ENCODE measurements around the gene PUSL1.

PUSL1 gene

DNA sequence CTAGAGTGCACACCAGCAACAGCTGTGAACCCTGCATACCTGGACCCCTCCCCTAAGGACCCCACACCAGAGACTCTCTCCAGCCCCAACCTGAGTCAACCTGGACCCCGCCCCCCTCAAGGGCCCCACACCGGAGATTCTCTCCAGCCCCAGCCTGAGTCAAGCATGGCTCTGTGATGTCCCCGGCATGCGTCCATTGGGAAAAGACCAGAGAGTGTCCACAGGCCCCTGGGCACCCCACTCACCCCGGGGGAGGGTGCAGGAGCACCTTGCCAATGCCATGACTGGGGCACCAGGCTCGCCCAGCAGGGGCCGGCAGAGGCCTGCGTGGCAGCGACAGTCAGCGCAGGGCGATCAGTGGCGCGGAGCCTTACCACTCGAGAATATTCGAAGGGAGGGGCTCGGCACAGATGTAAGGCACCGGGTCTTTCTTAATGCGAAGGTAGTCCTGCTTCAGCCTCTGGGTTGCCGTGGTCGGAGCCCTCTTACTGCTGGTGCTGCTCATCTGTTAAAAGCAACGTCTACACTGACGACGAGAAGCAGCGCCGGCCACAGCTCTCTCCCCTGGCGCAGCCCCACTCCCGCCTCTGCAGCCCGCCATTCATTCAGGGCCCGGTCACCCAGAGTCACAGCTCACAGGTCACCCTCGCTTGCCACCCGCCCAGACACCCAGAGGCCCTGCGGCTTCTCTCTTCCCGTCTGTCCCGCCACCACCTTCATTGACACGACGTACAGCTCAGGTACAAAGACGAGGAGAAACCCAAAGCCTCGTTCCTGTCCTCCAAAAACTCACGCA is 40.7 kb upstream of the PUSL1 start:
- Histone ChIP-seq H3K36me3 (ENCODE audit: control insufficient read depth, insufficient read depth, low read length) (peaks cover 24% of the 10 kb centered on the region), H3K9me3 (ENCODE audit: control insufficient read depth, low read length) (no peaks in the 10 kb centered on the region), H3K27me3 (ENCODE audit: control insufficient read depth, insufficient read depth, low read length, poor library complexity, severe bottlenecking) (no peaks in the 10 kb centered on the region), H3K4me3 (ENCODE audit: insufficient read depth, low read depth, low read length) (no peak overlapping the region), H3K27ac (ENCODE audit: insufficient read depth, low read depth, low read length, poor library complexity, severe bottlenecking) (no peak overlapping the region), H3K4me1 (ENCODE audit: control insufficient read depth, insufficient read depth, low read length) (peaks cover 14% of the 10 kb centered on the region)
- 97% methylated on average over 39 of the region's 39 CpGs for WGBS, 2 experiments

- Histone ChIP-seq H3K4me3 (ENCODE audit: insufficient read depth, low read depth, low read length) (no peak overlapping the region), H3K27me3 (ENCODE audit: control insufficient read depth, insufficient read depth, low read length, poor library complexity, severe bottlenecking) (no peaks in the 10 kb centered on the region), H3K9me3 (ENCODE audit: control insufficient read depth, low read length) (no peaks in the 10 kb centered on the region), H3K4me1 (ENCODE audit: control insufficient read depth, insufficient read depth, low read length) (peaks cover 14% of the 10 kb centered on the region), H3K36me3 (ENCODE audit: control insufficient read depth, insufficient read depth, low read length) (peaks cover 18% of the 10 kb centered on the region), H3K27ac (ENCODE audit: insufficient read depth, low read depth, low read length, poor library complexity, severe bottlenecking) (no peak overlapping the region)
- WGBS, 2 experiments, result 96% methylated on average over 13 of the region's 13 CpGs
Observed at GRCh38 chr1:1268284-1268682, 40.1 kb upstream of the PUSL1 start.

GRCh38 chr1:1270813-1271212 is 37.6 kb upstream of the PUSL1 start:
- Histone ChIP-seq H3K9me3 (ENCODE audit: control insufficient read depth, low read length) (no peaks in the 10 kb centered on the region), H3K4me1 (ENCODE audit: control insufficient read depth, insufficient read depth, low read length) (peaks cover 22% of the 10 kb centered on the region), H3K4me3 (ENCODE audit: insufficient read depth, low read depth, low read length) (no peak overlapping the region), H3K27ac (ENCODE audit: insufficient read depth, low read depth, low read length, poor library complexity, severe bottlenecking) (no peak overlapping the region), H3K36me3 (ENCODE audit: control insufficient read depth, insufficient read depth, low read length) (peaks cover 9% of the 10 kb centered on the region), H3K27me3 (ENCODE audit: control insufficient read depth, insufficient read depth, low read length, poor library complexity, severe bottlenecking) (no peaks in the 10 kb centered on the region)
- 92 to 95% methylated on average over 7 of the region's 7 CpGs for WGBS, 2 experiments

DNA sequence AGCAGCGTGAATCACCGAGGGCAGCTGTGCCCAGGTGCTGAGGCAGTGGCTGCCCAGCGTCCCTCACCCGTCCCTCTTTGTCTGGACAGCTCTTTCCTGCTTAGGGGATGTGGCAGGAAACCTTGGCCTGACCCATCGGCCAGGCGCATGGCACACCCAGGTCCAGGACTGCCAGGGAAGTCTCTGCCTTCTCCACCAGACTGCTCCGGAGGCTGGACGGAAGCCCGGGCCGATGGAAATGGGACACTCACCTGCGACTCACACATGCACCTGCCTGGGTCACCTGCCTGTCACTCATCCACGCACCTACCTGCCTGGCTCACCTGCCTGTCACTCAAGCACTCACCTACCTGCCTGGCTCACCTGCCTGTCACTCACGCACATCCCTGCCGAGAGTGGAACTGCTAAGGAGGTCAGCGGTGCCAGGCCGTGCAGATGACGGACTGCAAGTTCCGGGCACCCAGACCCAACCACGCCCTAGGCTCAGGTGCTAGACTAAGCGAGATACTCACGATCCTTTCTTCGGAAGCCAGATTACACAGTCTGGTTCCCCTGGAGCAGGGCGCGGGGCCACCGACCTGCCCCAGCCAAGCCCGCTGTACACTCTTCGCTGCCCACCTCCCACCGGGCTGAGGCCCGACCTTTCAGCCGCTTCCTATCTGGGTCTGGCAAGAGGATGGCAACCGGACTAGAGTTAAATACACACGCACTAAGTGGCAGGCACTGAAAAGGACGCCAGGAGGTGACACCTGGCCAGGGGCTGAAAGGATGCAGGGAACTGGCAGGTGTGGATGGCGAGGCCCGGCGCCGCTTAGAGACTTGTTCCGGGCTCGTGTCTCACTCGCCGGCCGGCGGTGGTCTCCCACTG is 35.8 kb upstream of the PUSL1 start:
- Histone ChIP-seq H3K4me1 (ENCODE audit: control insufficient read depth, insufficient read depth, low read length) (peaks cover 22% of the 10 kb centered on the region), H3K9me3 (ENCODE audit: control insufficient read depth, low read length) (no peaks in the 10 kb centered on the region), H3K27ac (ENCODE audit: insufficient read depth, low read depth, low read length, poor library complexity, severe bottlenecking) (no peak overlapping the region), H3K36me3 (ENCODE audit: control insufficient read depth, insufficient read depth, low read length) (peaks cover 5% of the 10 kb centered on the region), H3K4me3 (ENCODE audit: insufficient read depth, low read depth, low read length) (peak overlapping the region; percentile 97), H3K27me3 (ENCODE audit: control insufficient read depth, insufficient read depth, low read length, poor library complexity, severe bottlenecking) (no peaks in the 10 kb centered on the region)
- 57% methylated on average over 43 of the region's 43 CpGs for WGBS, 2 experiments

DNA sequence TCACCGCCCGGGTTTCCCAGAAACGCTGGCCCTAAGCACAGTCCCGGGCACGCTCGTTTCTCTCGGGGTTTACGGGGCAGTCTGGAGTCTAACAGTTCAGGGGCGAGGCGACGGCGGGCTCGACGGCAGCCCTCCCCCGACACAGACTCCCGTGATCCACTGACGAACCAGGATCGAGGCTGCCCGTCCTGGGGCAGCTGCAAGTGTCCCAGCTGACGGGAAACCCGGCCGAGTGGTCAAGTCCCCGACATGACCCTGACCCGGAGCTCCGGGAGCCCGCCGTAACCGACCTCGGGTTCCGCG is 35.2 kb upstream of the PUSL1 start:
- no peak overlapping the region for H3K27ac ChIP-seq (ENCODE audit: insufficient read depth, low read depth, low read length, poor library complexity, severe bottlenecking)
- peak overlapping the region; percentile 97 for H3K4me3 ChIP-seq (ENCODE audit: insufficient read depth, low read depth, low read length)
- no peaks in the 10 kb centered on the region for H3K9me3 ChIP-seq (ENCODE audit: control insufficient read depth, low read length)
- WGBS, 2 experiments, result 1% methylated on average over 31 of the region's 31 CpGs
- peaks cover 22% of the 10 kb centered on the region for H3K4me1 ChIP-seq (ENCODE audit: control insufficient read depth, insufficient read depth, low read length)
- no peaks in the 10 kb centered on the region for H3K27me3 ChIP-seq (ENCODE audit: control insufficient read depth, insufficient read depth, low read length, poor library complexity, severe bottlenecking)
- H3K36me3 ChIP-seq (ENCODE audit: control insufficient read depth, insufficient read depth, low read length), result no peaks in the 10 kb centered on the region

DNA sequence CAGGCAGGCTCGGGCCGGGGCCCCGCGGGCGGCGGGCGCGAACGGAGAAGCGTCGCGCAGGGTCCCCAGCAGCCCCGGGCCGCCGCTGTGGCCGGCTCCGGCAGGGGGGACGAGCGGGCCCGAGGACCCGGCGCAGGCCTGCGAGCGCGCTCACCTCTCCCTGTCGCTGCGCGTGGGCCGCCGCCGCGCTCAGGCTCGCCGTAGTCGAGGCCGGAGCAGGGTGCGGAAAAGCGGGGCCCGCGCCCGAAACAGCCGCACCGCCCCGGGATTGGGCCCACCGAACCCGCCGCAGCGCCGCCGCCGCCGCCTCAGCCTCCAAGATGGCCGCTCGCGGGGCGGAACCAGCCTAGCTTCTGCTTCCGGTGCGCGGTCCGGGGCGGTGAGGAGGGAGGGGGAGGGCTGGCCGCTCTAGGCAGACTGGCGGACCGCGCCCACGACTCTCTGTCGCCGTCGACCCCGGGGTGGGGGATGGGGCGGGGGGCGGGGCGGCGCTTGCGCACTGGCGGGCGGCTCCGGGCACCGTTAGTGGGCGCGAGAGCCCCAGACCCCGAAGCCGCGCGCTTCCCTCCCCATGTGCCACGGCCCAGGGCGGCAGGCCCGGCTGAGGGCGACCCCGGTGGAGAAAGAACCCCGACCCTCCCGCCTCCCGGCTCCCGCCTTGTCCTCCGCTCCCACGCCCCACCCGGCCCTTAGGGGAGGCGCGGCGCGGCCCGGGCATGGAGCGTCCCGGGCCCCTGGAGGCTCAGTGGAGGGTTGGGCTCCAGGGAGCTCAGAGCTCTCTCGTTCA is 34.7 kb upstream of the PUSL1 start, which contains the start of gene UBE2J2:
Gene UBE2J2 (minus strand): TSS at position 343 of the 787 bp plus-strand sequence. CDS start 5,862 bp downstream, outside the sequence.
- Histone ChIP-seq H3K27ac (ENCODE audit: insufficient read depth, low read depth, low read length, poor library complexity, severe bottlenecking) (no peak within 1 kb of the TSS), H3K4me1 (ENCODE audit: control insufficient read depth, insufficient read depth, low read length) (peaks cover 22% of the 10 kb centered on the region), H3K36me3 (ENCODE audit: control insufficient read depth, insufficient read depth, low read length) (no peaks in the 10 kb centered on the region), H3K4me3 (ENCODE audit: insufficient read depth, low read depth, low read length) (peak within 1 kb of the TSS; percentile 97), H3K27me3 (ENCODE audit: control insufficient read depth, insufficient read depth, low read length, poor library complexity, severe bottlenecking) (no peaks in the 10 kb centered on the region), H3K9me3 (ENCODE audit: control insufficient read depth, low read length) (no peaks in the 10 kb centered on the region)
- WGBS, 2 experiments, result 0 to 1% methylated on average over 105 of the region's 105 CpGs

GRCh38 chr1:1274299-1274930 is 34.0 kb upstream of the PUSL1 start:
- peaks cover 22% of the 10 kb centered on the region for H3K4me1 ChIP-seq (ENCODE audit: control insufficient read depth, insufficient read depth, low read length)
- WGBS, 2 experiments, result 41% methylated on average over 31 of the region's 31 CpGs
- H3K27me3 ChIP-seq (ENCODE audit: control insufficient read depth, insufficient read depth, low read length, poor library complexity, severe bottlenecking), result no peaks in the 10 kb centered on the region
- peak overlapping the region; percentile 97 for H3K4me3 ChIP-seq (ENCODE audit: insufficient read depth, low read depth, low read length)
- no peak overlapping the region for H3K27ac ChIP-seq (ENCODE audit: insufficient read depth, low read depth, low read length, poor library complexity, severe bottlenecking)
- no peaks in the 10 kb centered on the region for H3K9me3 ChIP-seq (ENCODE audit: control insufficient read depth, low read length)
- H3K36me3 ChIP-seq (ENCODE audit: control insufficient read depth, insufficient read depth, low read length), result no peaks in the 10 kb centered on the region

DNA sequence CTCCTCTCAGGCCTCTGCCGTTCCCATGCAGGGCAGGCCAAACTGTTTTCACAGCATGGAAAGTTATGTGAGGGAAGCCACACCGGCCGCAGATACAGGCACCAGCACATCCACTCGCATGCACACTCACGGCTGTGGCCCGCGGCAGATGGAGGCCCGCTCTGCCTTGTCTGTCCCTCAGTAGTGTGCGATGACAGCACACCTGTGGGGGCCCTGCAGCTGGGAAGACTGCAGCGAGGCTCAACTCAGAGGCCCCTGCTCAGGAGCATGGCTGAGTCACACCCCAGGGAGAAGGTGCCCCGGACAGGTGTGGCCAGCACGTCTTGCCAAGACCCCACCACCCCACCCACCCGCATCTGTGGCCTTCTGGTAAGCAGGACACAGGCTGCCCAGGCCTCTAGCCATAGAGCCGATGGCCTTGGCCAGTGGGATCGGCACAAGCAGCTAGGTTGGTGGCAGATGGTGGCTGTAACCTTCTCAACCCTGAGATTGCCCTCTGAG is 33.4 kb upstream of the PUSL1 start:
- H3K4me3 ChIP-seq (ENCODE audit: insufficient read depth, low read depth, low read length), result no peak overlapping the region
- WGBS, 2 experiments, result 93 to 95% methylated on average over 15 of the region's 15 CpGs
- H3K27me3 ChIP-seq (ENCODE audit: control insufficient read depth, insufficient read depth, low read length, poor library complexity, severe bottlenecking), result no peaks in the 10 kb centered on the region
- no peaks in the 10 kb centered on the region for H3K36me3 ChIP-seq (ENCODE audit: control insufficient read depth, insufficient read depth, low read length)
- H3K27ac ChIP-seq (ENCODE audit: insufficient read depth, low read depth, low read length, poor library complexity, severe bottlenecking), result no peak overlapping the region
- no peaks in the 10 kb centered on the region for H3K9me3 ChIP-seq (ENCODE audit: control insufficient read depth, low read length)
- peaks cover 22% of the 10 kb centered on the region for H3K4me1 ChIP-seq (ENCODE audit: control insufficient read depth, insufficient read depth, low read length)

DNA sequence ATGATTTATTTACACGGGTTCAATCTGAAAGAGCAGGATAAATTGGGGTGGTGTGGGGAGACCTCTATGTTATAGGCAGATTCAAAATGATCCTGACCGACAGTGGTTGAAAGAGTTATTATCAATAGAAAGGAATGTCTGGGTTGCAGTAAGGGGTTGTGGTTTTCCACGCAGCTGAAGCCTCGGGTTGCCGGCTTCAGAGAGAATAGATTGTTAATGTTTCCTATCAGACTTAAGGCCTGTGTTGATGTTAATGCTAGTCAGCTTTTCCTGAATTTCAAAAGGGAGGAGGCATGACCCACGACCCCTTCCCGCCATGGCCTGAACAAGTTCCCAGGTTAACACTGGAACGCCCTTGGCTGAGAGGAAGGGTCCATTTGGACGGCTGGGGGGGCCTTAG is 32.6 kb upstream of the PUSL1 start:
- Histone ChIP-seq H3K4me1 (ENCODE audit: control insufficient read depth, insufficient read depth, low read length) (peaks cover 22% of the 10 kb centered on the region), H3K27ac (ENCODE audit: insufficient read depth, low read depth, low read length, poor library complexity, severe bottlenecking) (no peak overlapping the region), H3K36me3 (ENCODE audit: control insufficient read depth, insufficient read depth, low read length) (no peaks in the 10 kb centered on the region), H3K4me3 (ENCODE audit: insufficient read depth, low read depth, low read length) (no peak overlapping the region), H3K9me3 (ENCODE audit: control insufficient read depth, low read length) (no peaks in the 10 kb centered on the region), H3K27me3 (ENCODE audit: control insufficient read depth, insufficient read depth, low read length, poor library complexity, severe bottlenecking) (no peaks in the 10 kb centered on the region)
- 94 to 95% methylated on average over 9 of the region's 9 CpGs for WGBS, 2 experiments

All from ectodermal cell (in vitro differentiated cells).